Ishikawa (cell line): ENCODE measurements around the gene TTLL12.

Experiments
- CEBPB ChIP-seq: IDR thresholded peaks from 2 replicates; pipeline ENCODE4 v1.6.1; 2012
- CREB1 ChIP-seq: IDR thresholded peaks from 2 replicates; pipeline ENCODE4 v1.6.1; 2012; ENCODE audit warnings: low read depth
- EGR1 ChIP-seq: IDR thresholded peaks from 2 replicates; pipeline ENCODE4 v1.6.1; 2012
- EP300 ChIP-seq: IDR thresholded peaks from 2 replicates; pipeline ENCODE4 v1.6.1; 2012; ENCODE audit warnings: borderline replicate concordance
- FOXM1 ChIP-seq: IDR thresholded peaks from 2 replicates; pipeline ENCODE4 v1.6.1; 2012; ENCODE audit warnings: low read depth, borderline replicate concordance
- MAX ChIP-seq: IDR thresholded peaks from 2 replicates; pipeline ENCODE4 v1.6.1; 2012
- NFIC ChIP-seq: IDR thresholded peaks from 2 replicates; pipeline ENCODE4 v1.6.1; 2012
- RAD21 ChIP-seq: IDR thresholded peaks from 2 replicates; pipeline ENCODE4 v1.6.1; 2012; ENCODE audit warnings: low read depth
- REST ChIP-seq: IDR thresholded peaks from 2 replicates; pipeline ENCODE4 v1.6.1; 2012; ENCODE audit warnings: low read depth, mild to moderate bottlenecking
- TAF1 ChIP-seq: IDR thresholded peaks from 2 replicates; pipeline ENCODE4 v1.6.1; 2012; ENCODE audit warnings: low read depth, mild to moderate bottlenecking
- TCF12 ChIP-seq: IDR thresholded peaks from 2 replicates; pipeline ENCODE4 v1.6.1; 2012; ENCODE audit warnings: low read depth
- TEAD4 ChIP-seq: IDR thresholded peaks from 2 replicates; pipeline ENCODE4 v1.6.1; 2012
- USF1 ChIP-seq: IDR thresholded peaks from 2 replicates; pipeline ENCODE4 v1.6.1; 2012
- YY1 ChIP-seq: IDR thresholded peaks from 2 replicates; pipeline ENCODE4 v1.6.1; 2012; ENCODE audit warnings: low read depth
- ZBTB7A ChIP-seq: IDR thresholded peaks from 2 replicates; pipeline ENCODE4 v1.6.1; 2012; ENCODE audit warnings: low read depth

TTLL12 gene

GRCh38 chr22:43209971-43210370 lies 23.0 kb upstream of the TTLL12 start:
- TF ChIP-seq EP300, result no peak
- no peak for TF ChIP-seq FOXM1
- TF ChIP-seq MAX, result no peak
- TF ChIP-seq USF1, result no peak
- TF ChIP-seq CREB1, result no peak
- no peak for TF ChIP-seq TEAD4
- no peak for TF ChIP-seq TAF1
- no peak for TF ChIP-seq REST
- TF ChIP-seq YY1, result no peak
- no peak for TF ChIP-seq CEBPB
- TF ChIP-seq EGR1, result no peak
- TF ChIP-seq ZBTB7A, result no peak
- TF ChIP-seq RAD21, result no peak
- TF ChIP-seq TCF12, result no peak
- TF ChIP-seq NFIC, result no peak

GRCh38 chr22:43209523-43209890 lies 22.6 kb upstream of the TTLL12 start:
- TF ChIP-seq TEAD4 (no peak), TCF12 (no peak), USF1 (no peak), REST (no peak), FOXM1 (no peak), RAD21 (no peak), CREB1 (no peak), CEBPB (no peak), MAX (no peak), NFIC (no peak), EGR1 (no peak), YY1 (no peak), ZBTB7A (no peak), TAF1 (no peak), EP300 (no peak)

GRCh38 chr22:43208703-43209522 lies 22.0 kb upstream of the TTLL12 start:
- no peak for TF ChIP-seq YY1
- no peak for TF ChIP-seq ZBTB7A
- no peak for TF ChIP-seq TAF1
- no peak for TF ChIP-seq NFIC
- no peak for TF ChIP-seq TEAD4
- no peak for TF ChIP-seq CEBPB
- no peak for TF ChIP-seq TCF12
- no peak for TF ChIP-seq EGR1
- no peak for TF ChIP-seq EP300
- TF ChIP-seq RAD21, result no peak
- no peak for TF ChIP-seq CREB1
- TF ChIP-seq USF1, result no peak
- TF ChIP-seq FOXM1, result no peak
- no peak for TF ChIP-seq MAX

- TF ChIP-seq CREB1, result no peak
- no peak for TF ChIP-seq FOXM1
- TF ChIP-seq USF1, result no peak
- no peak for TF ChIP-seq NFIC
- no peak for TF ChIP-seq EP300
- TF ChIP-seq YY1, result no peak
- TF ChIP-seq CEBPB, result no peak
- no peak for TF ChIP-seq EGR1
- no peak for TF ChIP-seq RAD21
- TF ChIP-seq REST, result no peak
- no peak for TF ChIP-seq TAF1
Measured at GRCh38 chr22:43207849-43208702, 21.1 kb upstream of the TTLL12 start.
